ENCODE data around the gene PRAC1. TPM values are rescaled to one million over a fixed set of nuclear protein-coding genes. Genes with fewer than 3 reads are reported as not detected.

Gene PRAC1
- total RNA-seq, 1 donor from 2014 or later = not detected

GRCh38 chr17:48715496-48716399 is 6.6 kb downstream of the PRAC1 start:
- H3K4me3 ChIP-seq (ENCODE audit: low read depth, low read length) = no peak overlapping the region
- TF ChIP-seq CTCF (conservative IDR thresholded peaks at IDR 0.05; ENCODE audit: low read depth, low read length) = no peak
- DNase-seq (ENCODE audit: low read depth) = no peak

DNA sequence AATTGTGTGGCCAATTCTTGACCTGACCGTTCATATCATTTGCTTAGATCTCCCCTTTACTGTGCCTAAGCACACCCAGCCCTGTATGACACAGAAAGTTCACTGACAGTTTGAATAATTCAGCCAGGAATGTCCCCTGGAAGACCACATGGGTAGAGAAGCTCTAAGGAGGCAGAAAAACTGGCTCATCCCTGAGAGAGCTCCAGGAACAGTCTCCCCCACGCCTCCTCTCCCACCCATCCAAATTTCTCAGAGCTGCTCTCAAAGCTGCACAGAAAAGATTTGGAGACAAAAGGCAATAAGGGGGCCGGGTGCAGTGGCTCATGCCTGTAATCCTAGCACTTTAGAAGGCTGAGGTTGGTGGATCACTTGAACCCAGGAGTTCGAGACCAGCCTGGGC is 11.2 kb downstream of the PRAC1 start:
- no peak for DNase-seq (ENCODE audit: low read depth)
- TF ChIP-seq CTCF (conservative IDR thresholded peaks at IDR 0.05; ENCODE audit: low read depth, low read length) = no peak
- no peak overlapping the region for H3K4me3 ChIP-seq (ENCODE audit: low read depth, low read length)

DNA sequence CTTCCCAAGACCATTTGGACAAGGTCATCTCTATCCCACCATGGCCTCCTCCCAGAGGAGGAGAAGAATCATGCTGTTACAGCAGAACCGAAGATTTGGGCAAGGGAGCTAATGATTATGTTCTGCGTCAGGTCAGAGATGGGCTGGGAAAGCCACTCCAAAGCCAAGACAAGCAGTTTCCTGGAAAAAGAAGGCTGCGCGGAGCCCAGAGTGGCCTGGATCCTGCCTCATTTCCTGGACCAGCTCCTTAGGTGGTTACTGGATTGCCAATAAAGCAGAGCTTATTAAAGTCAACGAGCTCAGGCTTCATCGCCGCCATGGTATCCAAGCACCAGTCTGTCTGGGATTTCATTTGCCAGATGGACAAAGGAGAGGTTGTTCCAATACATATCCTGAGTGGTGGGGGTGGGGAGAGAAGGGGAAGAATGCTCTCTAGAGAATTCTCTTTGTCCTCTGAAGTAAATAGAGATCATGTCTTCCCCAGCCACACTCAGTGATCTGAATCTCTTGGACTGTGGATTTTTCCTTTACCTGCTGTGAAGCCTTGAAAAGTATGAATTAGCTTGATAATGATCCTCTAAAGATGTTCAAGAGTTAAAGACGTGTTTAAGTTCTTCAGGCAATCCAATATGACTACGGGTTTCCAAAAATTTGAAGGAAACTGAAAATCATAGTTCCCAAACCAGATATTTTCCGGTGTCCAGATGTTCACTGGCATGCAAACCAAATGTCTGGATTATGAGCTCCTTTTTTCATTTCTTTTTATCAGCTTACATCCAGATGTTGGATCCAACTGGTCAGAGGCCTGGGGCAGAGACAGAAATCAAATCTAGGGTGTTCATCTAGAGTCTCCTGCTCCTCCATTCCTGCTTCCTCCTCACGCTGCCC is 17.7 kb downstream of the PRAC1 start:
- TF ChIP-seq CTCF (conservative IDR thresholded peaks at IDR 0.05; ENCODE audit: low read depth, low read length) = no peak
- H3K4me3 ChIP-seq (ENCODE audit: low read depth, low read length) = no peak overlapping the region
- no peak for DNase-seq (ENCODE audit: low read depth)

- DNase-seq (ENCODE audit: low read depth) = no peak
- TF ChIP-seq CTCF (conservative IDR thresholded peaks at IDR 0.05; ENCODE audit: low read depth, low read length) = no peak
Measured at GRCh38 chr17:48701864-48702532, 20.3 kb downstream of the PRAC1 start.

GRCh38 chr17:48693178-48693577 is 29.1 kb downstream of the PRAC1 start:
- TF ChIP-seq CTCF (conservative IDR thresholded peaks at IDR 0.05; ENCODE audit: low read depth, low read length) = no peak
- H3K4me3 ChIP-seq (ENCODE audit: low read depth, low read length) = no peak overlapping the region
- DNase-seq (ENCODE audit: low read depth) = no peak

More at GRCh38 chr17:48701864-48702532, 20.3 kb downstream of the PRAC1 start:
- no peak overlapping the region for H3K4me3 ChIP-seq (ENCODE audit: low read depth, low read length)

DNA sequence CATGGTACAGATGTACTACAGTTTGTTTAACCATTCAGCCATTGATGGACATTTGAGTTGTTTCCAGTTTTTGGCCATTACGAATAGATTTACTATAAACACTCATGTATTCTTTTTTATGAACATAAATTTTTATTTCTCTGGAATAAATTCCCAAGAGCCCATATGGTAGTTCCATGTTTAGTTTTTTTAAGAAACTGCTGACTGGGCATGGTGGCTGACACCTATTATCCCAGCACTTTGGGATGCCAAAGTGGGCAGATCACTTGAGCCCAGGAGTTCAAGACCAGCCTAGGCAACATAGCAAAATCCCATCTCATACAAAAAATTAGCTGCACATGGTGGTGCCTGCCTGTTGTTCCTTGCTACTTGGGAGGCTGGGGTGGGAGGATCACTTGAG is 30.3 kb downstream of the PRAC1 start:
- no peak overlapping the region for H3K4me3 ChIP-seq (ENCODE audit: low read depth, low read length)
- DNase-seq (ENCODE audit: low read depth) = no peak
- no peak for TF ChIP-seq CTCF (conservative IDR thresholded peaks at IDR 0.05; ENCODE audit: low read depth, low read length)
